OCI-LY1 (cell line): ENCODE results near the gene RNF186.

Experiments
- H2AFZ ChIP-seq: fragments of 200-600 bp; sonication (generic), shearing (Covaris generic); 2 replicates; pipeline ENCODE4 v1.6.0; 2014; ENCODE audit warnings: antibody characterized with exemption, mild to moderate bottlenecking, low read length
- H3F3A ChIP-seq: fragments of 200-600 bp; sonication (generic), shearing (Covaris generic); 2 replicates; pipeline ENCODE4 v1.6.0; 2014; ENCODE audit warnings: mild to moderate bottlenecking, antibody characterized with exemption, low read length, moderate library complexity; ENCODE audit not compliant: insufficient read depth
- H3K27ac ChIP-seq: fragments of 200-600 bp; sonication (generic); 2 replicates; pipeline ENCODE4 v1.5.1; 2014; ENCODE audit warnings: low read length, mixed run types, mild to moderate bottlenecking, low read depth; ENCODE audit not compliant: poor library complexity, severe bottlenecking
- H3K27me3 ChIP-seq: fragments of 200-600 bp; sonication (generic); 2 replicates; pipeline ENCODE4 v1.6.0; 2014; ENCODE audit warnings: antibody characterized with exemption, mild to moderate bottlenecking, low read length, moderate library complexity; ENCODE audit not compliant: insufficient read depth
- H3K36me3 ChIP-seq: fragments of 200-600 bp; sonication (generic); 2 replicates; pipeline ENCODE4 v1.6.1; 2014; ENCODE audit warnings: mild to moderate bottlenecking, antibody characterized with exemption, low read length, moderate library complexity, mixed read lengths; ENCODE audit not compliant: insufficient read depth
- H3K4me1 ChIP-seq: fragments of 200-600 bp; sonication (generic); 2 replicates; pipeline ENCODE4 v1.5.1; 2014; ENCODE audit warnings: mild to moderate bottlenecking, low read length, moderate library complexity; ENCODE audit not compliant: insufficient read depth, severe bottlenecking
- H3K4me2 ChIP-seq: fragments of 200-600 bp; sonication (generic), shearing (Covaris generic); 2 replicates; pipeline ENCODE4 v1.6.1; 2014; ENCODE audit warnings: low read length
- H3K4me3 ChIP-seq: fragments of 200-600 bp; sonication (generic); 2 replicates; pipeline ENCODE4 v1.5.1; 2014; ENCODE audit warnings: low read length, low read depth, mild to moderate bottlenecking, mixed read lengths; ENCODE audit not compliant: poor library complexity, severe bottlenecking
- H3K79me2 ChIP-seq: fragments of 200-600 bp; shearing (Covaris generic); 2 replicates; pipeline ENCODE4 v1.6.1; 2016; ENCODE audit warnings: mixed run types, low read length, mixed read lengths; ENCODE audit not compliant: insufficient read depth
- H3K9ac ChIP-seq: fragments of 200-600 bp; sonication (generic), shearing (Covaris generic); 2 replicates; pipeline ENCODE4 v1.6.1; 2014; ENCODE audit warnings: mild to moderate bottlenecking, low read length, mixed read lengths
- H3K9me2 ChIP-seq: fragments of 200-600 bp; sonication (generic), shearing (Covaris generic); 2 replicates; pipeline ENCODE4 v1.6.1; 2014; ENCODE audit warnings: low read depth, mild to moderate bottlenecking, low read length, mixed read lengths
- H3K9me3 ChIP-seq: fragments of 200-600 bp; shearing (Covaris generic); 2 replicates; pipeline ENCODE4 v1.6.1; 2014; ENCODE audit warnings: low read length, mixed read lengths
- H4K20me1 ChIP-seq: fragments of 200-600 bp; sonication (generic), shearing (Covaris generic); 2 replicates; pipeline ENCODE4 v1.6.0; 2016; ENCODE audit warnings: mild to moderate bottlenecking, low read length; ENCODE audit not compliant: insufficient read depth
- CTCF ChIP-seq: fragments of 200-600 bp; sonication (generic), shearing (Covaris generic); IDR thresholded peaks from 2 replicates; pipeline ENCODE4 v1.5.1; 2017; ENCODE audit warnings: mild to moderate bottlenecking, antibody characterized with exemption, low read length, moderate library complexity, mixed read lengths
- EZH2 ChIP-seq: fragments of 200-600 bp; sonication (generic), shearing (Covaris generic); IDR thresholded peaks from 2 replicates; pipeline ENCODE4 v1.8.0; 2017; ENCODE audit warnings: borderline replicate concordance, mixed run types, mild to moderate bottlenecking, antibody characterized with exemption, low read length, moderate library complexity, mixed read lengths

Gene RNF186

DNA sequence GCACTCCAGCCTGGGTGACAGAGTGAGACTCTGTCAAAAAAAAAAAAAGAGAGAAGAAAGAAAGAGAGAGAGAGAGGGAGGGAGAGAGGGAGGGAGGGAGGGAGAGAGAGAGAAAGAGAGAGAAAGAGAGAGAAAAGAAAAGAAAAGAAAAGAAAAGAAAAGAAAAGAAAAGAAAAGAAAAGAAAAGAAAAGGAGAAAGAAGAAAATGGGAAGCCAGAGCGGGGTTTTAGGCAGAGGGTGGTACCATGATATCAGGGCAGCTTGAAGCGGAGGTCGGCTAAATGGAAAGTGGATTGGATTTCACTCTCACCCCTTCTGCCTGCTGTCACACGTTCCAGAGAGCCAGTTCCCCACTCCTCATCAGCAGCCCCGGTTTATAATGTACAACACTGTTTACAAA, 17.3 kb downstream of the RNF186 start:
- no peak overlapping the region for H3K4me2 ChIP-seq
- H3K79me2 ChIP-seq, result no peaks in the 10 kb centered on the region
- no peaks in the 10 kb centered on the region for H3F3A ChIP-seq
- H3K27me3 ChIP-seq, result no peaks in the 10 kb centered on the region
- H3K36me3 ChIP-seq, result no peaks in the 10 kb centered on the region
- no peak overlapping the region for H3K27ac ChIP-seq
- no peak overlapping the region for H2AFZ ChIP-seq
- no peak for TF ChIP-seq EZH2
- no peak for TF ChIP-seq CTCF
- H3K4me1 ChIP-seq, result peaks cover 21% of the 10 kb centered on the region
- H3K9ac ChIP-seq, result no peak overlapping the region
- H3K4me3 ChIP-seq, result no peak overlapping the region
- no peaks in the 10 kb centered on the region for H3K9me3 ChIP-seq
- H4K20me1 ChIP-seq, result no peaks in the 10 kb centered on the region
- no peaks in the 10 kb centered on the region for H3K9me2 ChIP-seq

GRCh38 chr1:19794583-19794982, 20.5 kb downstream of the RNF186 start:
- Histone ChIP-seq H4K20me1 (no peaks in the 10 kb centered on the region), H3K4me2 (no peak overlapping the region), H3K27ac (no peak overlapping the region), H3F3A (no peaks in the 10 kb centered on the region), H3K27me3 (no peaks in the 10 kb centered on the region), H3K4me1 (peaks cover 14% of the 10 kb centered on the region), H2AFZ (no peak overlapping the region), H3K36me3 (peaks cover 13% of the 10 kb centered on the region), H3K9me2 (no peaks in the 10 kb centered on the region), H3K9me3 (no peaks in the 10 kb centered on the region), H3K9ac (no peak overlapping the region), H3K4me3 (no peak overlapping the region), H3K79me2 (no peaks in the 10 kb centered on the region)
- no peak for TF ChIP-seq CTCF
- TF ChIP-seq EZH2, result no peak

DNA sequence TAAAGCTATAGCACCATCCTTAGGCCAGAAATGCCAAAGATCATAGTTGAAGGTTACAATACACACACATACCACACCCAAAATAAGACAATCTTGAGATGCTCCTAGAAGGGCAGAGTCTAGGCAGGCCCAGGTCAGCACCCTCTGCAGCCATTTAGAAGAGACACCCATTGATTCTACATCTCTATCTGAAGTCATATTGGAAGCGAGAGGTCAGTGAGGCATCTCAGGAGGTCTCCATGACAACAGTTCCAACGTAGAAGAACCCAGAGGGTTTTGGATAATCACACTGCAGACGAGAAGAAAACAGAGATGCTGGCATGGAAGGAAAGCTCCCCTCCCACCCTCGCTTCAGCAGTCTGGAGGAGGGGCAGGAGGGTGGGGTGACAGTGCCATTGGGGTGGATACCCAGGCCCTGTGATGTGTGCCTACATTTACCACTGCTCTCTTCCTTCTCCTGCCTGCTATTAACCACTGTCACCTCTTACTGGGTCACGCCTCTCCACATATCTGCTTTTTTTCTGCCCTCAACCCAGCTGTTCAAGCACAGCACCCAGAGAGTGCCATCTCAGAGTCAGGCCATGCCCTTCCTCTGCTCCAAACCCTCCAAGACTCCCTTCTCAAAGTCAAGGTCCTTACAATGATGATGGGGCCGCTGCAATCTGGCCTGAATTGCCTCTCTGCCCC, 21.6 kb downstream of the RNF186 start:
- no peak overlapping the region for H2AFZ ChIP-seq
- H4K20me1 ChIP-seq, result no peaks in the 10 kb centered on the region
- no peaks in the 10 kb centered on the region for H3F3A ChIP-seq
- H3K4me3 ChIP-seq, result no peak overlapping the region
- no peaks in the 10 kb centered on the region for H3K9me2 ChIP-seq
- peaks cover 3% of the 10 kb centered on the region for H3K4me1 ChIP-seq
- peaks cover 13% of the 10 kb centered on the region for H3K36me3 ChIP-seq
- H3K9me3 ChIP-seq, result no peaks in the 10 kb centered on the region
- no peak overlapping the region for H3K9ac ChIP-seq
- no peak overlapping the region for H3K4me2 ChIP-seq
- H3K79me2 ChIP-seq, result no peaks in the 10 kb centered on the region
- no peaks in the 10 kb centered on the region for H3K27me3 ChIP-seq
- no peak overlapping the region for H3K27ac ChIP-seq
- TF ChIP-seq CTCF, result no peak
